HG02759 (cell line): ENCODE results near the gene EDEM3.
A peak's percentile ranks its signal among the peaks of the same experiment; 100 is the strongest.

Source experiments
- ATAC-seq: cut with Tn5 transposase; IDR thresholded peaks from one replicate; pipeline ENCODE4 v1.9.1; 2021; ENCODE audit warnings: mild to moderate bottlenecking, moderate library complexity; ENCODE audit not compliant: unreplicated experiment

Gene EDEM3

DNA sequence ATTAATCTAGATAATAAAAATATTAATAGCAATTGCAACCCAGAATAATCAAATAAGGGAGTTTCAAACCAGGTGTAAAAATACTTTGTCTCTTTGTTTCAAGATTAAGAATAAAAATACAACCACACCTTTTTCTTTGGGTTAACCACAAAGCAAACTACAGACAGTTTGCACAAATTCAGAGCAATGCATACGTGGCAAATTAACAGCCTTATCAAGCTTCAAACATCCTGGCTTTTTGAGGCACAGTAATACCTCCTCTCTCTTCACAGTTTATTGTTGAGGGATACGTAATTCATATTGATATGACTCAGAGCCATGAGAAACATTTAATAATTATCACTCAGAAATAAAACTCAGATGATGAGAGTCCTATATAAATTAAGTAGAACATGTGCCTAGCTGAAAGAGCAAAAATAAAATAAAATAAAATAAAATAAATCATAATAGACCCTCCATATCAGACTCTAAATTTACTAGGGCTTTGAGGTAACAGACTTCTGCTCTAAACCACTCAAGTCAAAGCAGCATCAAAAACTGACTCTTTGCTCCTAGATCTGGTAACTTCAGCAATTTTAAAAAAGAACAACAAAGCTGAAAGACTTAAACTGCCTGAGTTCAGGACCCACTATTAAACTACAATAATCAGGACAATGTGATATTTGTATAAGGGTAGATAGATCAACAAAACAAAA, 11.4 kb downstream of the EDEM3 start:
- ATAC-seq: peak; percentile 60

- no peak for ATAC-seq
Observed at GRCh38 chr1:184740344-184740743, 14.3 kb downstream of the EDEM3 start.

GRCh38 chr1:184739796-184740195, 14.9 kb downstream of the EDEM3 start:
- no peak for ATAC-seq

GRCh38 chr1:184739070-184739469, 15.6 kb downstream of the EDEM3 start:
- ATAC-seq: no peak

- peak; percentile 77 for ATAC-seq
Observed at GRCh38 chr1:184734980-184735379, 19.7 kb downstream of the EDEM3 start.

DNA sequence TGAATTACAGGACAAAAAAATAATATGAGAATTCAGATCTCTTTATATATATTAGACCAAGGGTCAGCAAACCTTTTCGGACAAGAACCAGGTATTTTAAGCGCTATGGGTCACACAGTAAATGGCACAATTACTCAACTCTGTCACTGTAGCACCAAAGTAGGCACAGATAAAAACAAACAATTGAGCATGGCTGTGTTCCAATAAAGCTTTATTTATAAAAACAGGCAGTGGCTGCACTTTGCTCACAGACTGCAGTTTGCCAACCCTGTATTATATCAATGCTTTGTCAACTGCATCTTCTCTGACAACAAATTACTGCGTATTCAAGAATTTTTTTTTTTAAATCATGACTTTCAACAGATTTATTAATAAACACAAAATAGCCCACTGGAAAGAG, 29.8 kb downstream of the EDEM3 start:
- ATAC-seq: no peak

DNA sequence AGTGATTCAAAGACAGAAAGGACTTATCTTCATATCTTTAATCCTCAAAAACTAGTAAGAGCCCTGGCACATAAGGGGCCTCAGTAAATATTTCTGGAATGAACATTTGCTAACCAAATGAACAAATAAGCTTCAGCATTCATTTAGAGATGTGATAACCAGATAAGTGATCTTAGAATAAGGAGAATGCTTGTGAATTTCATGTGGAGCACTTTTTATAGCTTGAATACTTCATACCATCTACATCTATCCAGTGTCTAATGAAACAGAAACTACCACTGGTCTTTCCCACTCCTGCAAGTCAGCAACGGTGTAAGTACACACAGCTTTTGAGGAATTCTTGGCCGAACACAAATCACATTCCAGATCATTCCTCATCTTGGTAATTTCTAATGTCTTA, 38.5 kb downstream of the EDEM3 start:
- no peak for ATAC-seq

- ATAC-seq: no peak
Observed at GRCh38 chr1:184709418-184709817, 45.2 kb downstream of the EDEM3 start.

- peak; percentile 40 for ATAC-seq
Observed at GRCh38 chr1:184708084-184708676, 46.5 kb downstream of the EDEM3 start.

DNA sequence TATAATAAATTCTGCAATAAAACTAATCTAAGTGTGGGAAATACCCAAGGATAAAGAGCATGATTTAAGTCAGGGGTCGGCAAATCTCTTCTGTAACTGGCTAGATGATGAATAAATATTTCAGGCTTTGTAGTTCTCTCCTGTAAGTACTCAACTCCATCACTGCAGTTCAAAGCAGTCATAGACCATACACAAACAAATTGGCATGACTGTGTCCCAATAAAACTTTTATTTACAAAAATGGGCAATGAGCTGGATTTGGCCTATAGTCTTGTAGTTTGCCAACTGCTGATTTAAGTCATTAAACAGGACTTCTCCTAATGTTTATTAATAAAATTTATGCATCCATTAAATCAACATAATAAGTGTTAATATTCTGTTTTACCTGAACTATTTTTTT, 49.4 kb downstream of the EDEM3 start:
- no peak for ATAC-seq

DNA sequence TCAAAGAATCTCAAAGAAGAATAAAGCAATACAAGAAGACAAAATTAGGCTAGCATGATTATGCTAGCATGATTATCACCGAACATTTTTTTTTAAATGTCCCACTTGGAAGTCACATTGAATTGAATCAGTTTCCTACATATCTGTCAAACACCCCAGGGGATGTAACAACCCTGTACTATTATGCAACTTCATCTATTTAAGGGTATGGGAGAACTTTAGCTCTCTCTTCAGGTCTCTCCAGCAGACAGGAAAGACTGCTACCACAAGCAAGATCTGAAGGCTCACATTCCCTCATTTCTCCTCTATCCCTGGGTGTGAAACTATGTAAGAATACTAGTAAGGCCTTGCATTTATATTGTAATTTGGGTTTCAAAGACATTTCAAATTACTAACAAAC, 52.8 kb downstream of the EDEM3 start:
- ATAC-seq: no peak

DNA sequence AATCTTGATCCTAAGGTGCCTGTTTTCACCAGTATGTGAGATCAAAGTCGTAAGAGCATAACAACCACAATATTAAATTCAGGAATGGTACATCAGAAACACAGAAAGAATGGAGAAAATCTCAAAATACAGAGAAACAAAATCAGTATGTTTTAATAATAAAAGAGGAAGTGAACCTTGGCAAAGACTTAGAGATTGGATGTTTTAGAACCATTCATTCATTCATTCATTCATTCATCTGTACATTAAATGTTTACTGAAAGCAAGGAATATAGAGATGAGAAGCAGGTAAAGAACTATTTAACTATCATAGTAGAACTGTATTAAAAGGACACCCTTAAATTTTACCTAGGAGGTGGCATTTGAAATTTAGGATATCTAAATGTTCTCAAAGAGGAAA, 55.7 kb downstream of the EDEM3 start:
- ATAC-seq: no peak

- ATAC-seq: no peak
Observed at GRCh38 chr1:184698016-184698415, 56.6 kb downstream of the EDEM3 start.

DNA sequence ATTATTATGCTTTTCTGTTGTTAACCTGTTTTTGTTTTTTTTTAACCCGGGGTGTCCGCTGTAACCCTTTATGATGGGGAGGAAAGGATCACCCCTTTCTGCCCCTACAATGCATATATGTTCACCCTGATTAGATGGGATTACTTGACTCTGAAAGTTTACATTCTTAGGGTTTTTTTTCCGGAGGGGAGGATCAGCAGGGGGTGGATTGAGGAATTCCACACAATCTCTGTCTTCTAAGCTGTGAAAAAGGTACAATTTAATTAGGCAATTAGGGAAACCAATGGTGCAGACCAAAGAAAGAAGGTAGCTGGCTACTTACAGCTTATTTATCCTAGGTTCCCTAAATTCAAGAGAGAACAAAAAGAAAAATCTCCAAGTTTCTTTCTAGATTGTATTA, 58.3 kb downstream of the EDEM3 start:
- no peak for ATAC-seq

DNA sequence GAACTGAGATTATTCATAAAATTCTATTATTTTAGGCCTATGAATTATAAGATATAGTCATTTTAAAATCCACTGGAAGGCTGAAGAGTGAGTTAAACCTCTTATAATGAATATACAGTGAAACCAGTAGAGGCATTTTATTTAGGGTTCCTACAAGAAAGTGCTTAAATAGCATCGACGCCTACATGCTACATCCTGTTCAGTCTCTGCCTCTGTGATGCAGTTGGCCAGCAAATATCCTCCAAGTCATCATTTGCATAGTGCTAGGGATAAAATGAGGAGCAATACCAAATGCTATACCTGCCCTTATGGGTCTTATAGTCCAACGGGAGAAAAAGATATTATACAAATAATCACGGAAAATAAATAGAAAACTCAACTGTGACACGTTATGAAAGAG, 59.6 kb downstream of the EDEM3 start:
- no peak for ATAC-seq

GRCh38 chr1:184693011-184693410, 61.6 kb downstream of the EDEM3 start:
- no peak for ATAC-seq

- no peak for ATAC-seq
Observed at GRCh38 chr1:184691719-184692324, 62.8 kb downstream of the EDEM3 start.

- ATAC-seq: no peak
Observed at GRCh38 chr1:184686540-184686939, 68.1 kb downstream of the EDEM3 start.

DNA sequence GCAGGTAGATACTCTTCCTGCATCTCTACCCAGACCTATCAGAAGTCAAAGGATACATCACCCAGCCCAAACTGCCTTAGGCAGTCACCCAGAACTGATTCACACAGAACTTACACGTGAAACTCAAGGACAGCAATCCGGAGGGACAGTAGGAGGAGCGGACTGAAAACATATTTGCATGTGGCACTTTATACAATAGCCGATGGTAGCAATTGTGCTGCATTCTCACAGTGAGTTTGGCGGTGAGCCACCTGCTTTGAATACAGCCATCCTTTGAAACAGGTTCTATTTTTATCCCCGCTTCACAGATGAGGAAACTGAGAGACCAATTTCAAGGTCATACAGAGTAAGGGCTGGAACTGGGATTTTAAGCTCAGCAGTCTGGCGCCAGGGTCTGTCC, 69.5 kb downstream of the EDEM3 start:
- no peak for ATAC-seq

DNA sequence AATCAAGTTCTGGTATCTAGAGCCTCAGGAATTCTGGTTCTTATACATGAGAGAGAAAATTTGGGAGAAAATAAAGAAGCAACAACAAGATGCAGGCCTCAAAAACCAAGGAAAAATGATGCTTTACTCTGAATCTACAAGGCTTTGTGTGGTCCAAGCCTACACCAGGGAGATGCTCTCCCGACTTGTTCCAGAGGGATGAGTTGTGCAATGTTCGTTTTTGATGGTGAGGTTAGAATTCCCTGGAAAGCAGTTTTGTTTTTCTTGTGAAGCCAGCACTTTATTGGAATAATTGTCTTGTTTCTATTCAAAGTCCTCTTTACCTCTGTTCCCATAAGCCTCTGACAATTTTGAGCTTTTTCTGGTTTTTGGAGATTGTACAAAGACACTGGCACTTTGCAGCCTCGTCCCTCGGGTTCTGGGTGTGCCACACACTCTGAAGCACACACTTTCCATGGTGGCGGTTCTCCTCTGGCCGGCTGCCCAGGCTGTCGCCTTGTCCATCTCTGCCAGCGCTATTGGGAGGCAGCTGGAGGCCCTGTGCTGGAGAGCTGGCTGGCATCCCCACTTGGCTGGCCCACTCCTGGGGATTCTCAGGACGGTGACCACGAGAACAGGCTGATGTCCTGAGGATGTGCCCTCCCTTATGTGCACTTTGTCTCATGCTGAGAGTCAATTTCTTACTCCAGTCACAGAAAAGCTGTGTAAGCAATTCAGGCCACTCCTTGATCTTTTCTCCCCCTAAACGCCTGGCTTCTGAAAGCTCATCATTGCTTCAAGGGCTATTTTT, 70.2 kb downstream of the EDEM3 start:
- no peak for ATAC-seq

- no peak for ATAC-seq
Observed at GRCh38 chr1:184682956-184683355, 71.7 kb downstream of the EDEM3 start.
